ENCODE measurements around the gene NRP2.
A peak's percentile ranks its signal among the peaks of the same experiment; 100 is the strongest.

The NRP2 gene

DNA sequence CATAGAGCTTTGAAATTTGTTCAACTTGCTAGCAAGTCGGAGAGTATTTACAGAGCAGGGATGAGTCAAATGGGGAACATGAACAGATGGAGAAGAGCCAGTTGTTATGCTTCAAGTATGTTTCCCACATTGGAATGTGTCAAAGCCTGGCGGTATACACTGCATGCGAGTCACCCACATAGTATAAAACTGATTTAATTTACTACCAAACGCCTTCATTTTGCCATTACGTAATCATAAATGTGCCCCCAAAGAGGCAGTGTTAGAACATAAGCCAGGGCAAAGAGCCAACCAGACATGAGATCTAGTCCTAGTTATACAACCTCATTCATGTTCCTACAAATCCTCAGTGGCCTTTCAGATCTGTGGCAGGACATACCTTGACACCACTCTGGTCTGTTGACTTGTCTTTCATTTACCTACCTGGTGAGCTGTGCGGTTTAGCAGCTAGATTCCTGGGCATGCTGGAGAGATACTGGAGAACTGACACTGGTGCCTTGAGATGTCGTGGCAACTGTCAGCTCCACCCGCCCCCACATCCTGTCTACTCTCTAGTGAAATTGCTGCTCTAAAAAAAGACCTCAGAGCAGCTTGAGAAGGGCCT is 21.7 kb upstream of the NRP2 start:
- DNase-seq (ENCODE audit: low read depth) = no peak

DNA sequence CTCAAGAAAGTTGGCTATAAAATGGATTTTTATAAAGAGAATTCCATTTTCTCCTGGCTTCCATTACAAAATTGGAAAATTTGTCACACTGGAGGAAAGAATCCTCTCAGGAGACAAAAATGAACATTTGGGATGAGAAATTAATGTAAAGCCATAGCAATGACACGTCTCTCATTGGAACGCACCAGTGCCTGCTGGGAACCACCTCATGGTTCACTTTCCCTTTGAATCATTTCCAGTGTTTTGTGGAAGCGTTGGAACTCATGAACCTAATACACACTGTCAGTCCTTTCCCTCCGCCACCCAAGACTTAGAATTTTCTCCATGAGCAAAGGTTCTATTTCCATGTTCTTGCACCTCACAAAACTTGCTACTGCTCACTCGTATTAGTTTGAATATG is 21.0 kb upstream of the NRP2 start:
- DNase-seq (ENCODE audit: low read depth) = no peak

DNA sequence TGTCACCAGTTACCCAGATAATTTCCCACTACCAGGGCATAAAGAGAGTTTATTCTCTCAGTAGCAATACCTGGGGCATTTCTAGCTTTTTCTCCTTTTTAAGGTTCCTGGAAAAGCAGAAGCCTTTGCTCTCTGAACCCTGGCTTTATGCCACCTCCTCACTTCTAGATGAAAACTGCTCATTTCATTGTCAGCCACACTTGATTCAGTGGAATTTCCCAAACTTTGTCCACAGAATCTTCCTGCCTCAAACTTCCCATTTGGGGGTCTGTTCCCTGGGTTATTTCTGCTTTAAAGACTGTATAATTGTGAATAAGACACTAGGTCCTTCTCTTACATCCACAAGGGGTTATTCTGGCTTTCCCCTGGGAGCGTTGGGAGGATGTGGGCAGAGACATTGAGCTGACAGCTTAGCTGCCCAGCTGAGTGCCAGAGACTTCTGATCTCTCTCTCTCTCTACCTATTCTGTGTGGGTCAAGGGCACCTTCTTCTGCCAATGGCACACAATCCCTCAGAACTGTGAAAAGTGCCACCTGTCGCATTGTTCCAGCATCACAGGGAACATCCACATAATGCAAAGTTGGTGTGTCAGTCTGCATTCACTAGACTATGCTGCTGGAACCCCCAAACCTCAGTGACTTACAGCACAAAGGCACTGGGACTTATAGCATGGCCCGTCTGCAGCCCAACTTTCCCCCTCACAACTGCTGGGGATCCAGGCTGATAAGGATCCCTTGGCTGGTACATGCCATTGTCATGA is 19.9 kb upstream of the NRP2 start:
- no peak for DNase-seq (ENCODE audit: low read depth)

- DNase-seq (ENCODE audit: low read depth) = no peak
These were observed 16.5 kb upstream of the NRP2 start for GRCh38 chr2:205665791-205666190.

GRCh38 chr2:205670292-205670691 is 12.0 kb upstream of the NRP2 start:
- no peak for DNase-seq (ENCODE audit: low read depth)

DNA sequence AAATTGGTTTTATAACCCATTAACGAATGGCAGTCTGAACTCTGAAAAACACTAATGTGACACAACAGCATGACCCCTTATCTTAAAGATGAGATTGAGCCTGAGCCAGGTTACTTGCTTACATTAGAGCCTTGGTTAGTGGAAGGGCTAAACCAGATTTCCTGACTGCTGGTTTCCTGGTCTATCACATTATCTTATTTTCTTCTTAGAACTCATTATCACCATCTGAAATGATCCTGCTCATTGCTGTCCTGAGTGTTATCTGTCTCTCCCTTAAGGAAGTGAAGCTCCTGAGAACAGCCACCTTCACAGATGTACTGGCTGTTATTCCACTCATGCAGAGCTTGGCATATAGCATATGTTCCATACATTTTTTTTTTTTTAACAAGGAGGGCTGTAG is 9.0 kb upstream of the NRP2 start:
- DNase-seq (ENCODE audit: low read depth) = no peak

GRCh38 chr2:205675861-205676516 is 6.3 kb upstream of the NRP2 start:
- no peak for DNase-seq (ENCODE audit: low read depth)

- no peak for DNase-seq (ENCODE audit: low read depth)
These were observed 3.7 kb upstream of the NRP2 start for GRCh38 chr2:205678541-205679142.

- DNase-seq (ENCODE audit: low read depth) = no peak
These were observed 2.8 kb upstream of the NRP2 start for GRCh38 chr2:205679410-205680009.

DNA sequence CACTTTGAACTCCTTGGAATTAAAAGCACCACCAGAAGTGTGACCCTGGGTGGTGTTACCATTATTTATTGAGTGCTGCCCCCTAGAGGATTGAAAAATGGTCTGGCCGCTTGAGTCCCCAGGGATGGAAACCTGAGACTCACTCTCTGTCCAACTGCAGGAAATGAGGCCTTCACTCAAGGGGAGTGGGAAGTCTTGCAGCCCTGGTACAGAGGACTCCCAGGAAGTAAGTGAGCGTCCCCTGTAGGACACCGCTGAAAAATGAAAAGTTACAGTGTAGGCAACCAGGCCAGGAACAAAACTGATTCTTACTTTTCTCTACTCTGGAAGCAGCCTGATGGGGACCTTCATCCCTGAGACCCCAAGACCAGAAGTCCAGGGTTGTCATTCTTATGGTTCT is 2.2 kb upstream of the NRP2 start:
- DNase-seq (ENCODE audit: low read depth) = peak; percentile 5

- no peak for DNase-seq (ENCODE audit: low read depth)
These were observed 1.4 kb upstream of the NRP2 start for GRCh38 chr2:205680903-205681302.

DNA sequence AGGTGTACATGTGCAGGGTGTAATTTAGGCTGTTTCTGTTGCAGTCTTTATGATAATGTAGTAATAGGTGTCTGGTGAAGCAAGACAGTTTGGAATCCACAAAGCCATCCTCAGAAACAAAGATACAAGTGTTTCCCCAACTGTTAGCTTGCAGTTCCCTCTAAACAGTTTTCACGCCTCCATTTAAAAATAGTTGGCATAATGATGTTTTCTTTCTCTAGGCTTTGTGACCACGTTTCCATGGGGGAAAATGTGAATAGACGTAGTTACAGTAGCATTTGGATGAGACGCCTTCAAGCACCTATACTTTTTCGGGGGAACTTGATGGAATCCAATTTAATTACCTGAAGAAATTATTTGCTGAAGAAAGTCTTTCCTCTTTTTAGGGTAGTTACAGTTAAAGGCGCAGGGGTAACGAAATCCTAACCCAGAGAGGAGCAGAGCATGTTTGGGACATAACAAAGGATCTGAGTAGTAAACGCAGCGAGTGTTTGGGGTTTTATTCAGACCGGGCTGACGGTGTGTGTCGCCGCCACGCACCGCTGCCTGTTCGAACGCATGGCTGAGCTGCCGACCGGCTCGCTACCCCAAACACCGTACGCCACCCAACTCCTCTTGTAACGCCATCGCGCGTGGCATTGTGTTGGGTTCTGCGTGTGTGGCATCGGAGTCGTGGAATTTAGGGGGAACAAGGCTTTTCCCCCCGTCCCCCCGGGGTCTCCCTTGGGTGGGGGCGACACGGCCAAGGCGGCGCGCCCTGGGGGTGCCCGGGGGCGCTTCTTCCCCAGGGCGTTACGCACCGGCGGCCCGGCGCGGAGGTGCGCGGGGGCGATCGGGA is 681 bp upstream of the NRP2 start:
- no peak for DNase-seq (ENCODE audit: low read depth)

- no peak for DNase-seq (ENCODE audit: low read depth)
These were observed 735 bp downstream of the NRP2 start for GRCh38 chr2:205682971-205683501.

DNA sequence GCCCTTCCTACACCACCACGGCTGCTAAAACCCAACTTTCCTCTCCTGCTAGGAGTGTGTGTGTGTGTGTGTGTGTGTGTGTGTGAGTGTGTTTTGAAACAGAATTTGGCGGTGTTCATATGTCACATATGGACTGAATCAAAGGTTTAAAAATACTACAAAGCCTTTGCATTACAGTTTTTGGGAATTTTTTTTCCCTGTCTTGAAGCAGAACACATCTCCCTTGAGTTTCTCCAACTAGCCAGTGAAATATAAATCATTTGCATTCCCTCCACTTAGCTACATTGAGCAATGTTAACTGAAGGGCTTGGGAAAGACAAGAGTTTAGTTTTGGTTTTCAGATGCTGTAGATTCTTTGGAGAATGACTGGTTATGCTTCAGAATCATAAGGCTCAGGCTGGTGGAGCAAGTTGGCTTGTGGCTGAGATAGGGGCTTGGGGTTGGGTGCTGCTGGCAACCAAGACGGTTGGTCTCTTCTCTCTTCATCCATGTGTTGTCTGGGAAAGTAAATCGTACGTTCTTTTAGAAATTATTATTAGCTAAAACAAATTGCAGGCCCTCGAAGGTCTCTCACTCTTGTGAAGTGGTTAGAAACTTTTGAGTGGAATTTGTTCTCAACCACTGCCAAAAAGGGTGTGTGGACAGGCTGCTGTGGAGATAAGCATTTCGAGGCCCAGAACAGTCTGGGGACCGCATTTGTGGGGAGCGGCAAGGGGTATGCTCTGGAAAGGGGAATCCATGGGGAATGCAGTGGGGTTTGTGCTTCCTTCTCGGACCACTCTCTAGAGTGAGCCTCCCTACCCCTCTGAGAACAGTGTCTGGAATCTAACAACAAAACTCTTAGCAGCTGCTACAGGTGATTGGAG is 1.4 kb downstream of the NRP2 start:
- DNase-seq (ENCODE audit: low read depth) = no peak

- no peak for DNase-seq (ENCODE audit: low read depth)
These were observed 2.6 kb downstream of the NRP2 start for GRCh38 chr2:205684871-205685313.

GRCh38 chr2:205685314-205686055 is 3.2 kb downstream of the NRP2 start:
- DNase-seq (ENCODE audit: low read depth) = no peak

DNA sequence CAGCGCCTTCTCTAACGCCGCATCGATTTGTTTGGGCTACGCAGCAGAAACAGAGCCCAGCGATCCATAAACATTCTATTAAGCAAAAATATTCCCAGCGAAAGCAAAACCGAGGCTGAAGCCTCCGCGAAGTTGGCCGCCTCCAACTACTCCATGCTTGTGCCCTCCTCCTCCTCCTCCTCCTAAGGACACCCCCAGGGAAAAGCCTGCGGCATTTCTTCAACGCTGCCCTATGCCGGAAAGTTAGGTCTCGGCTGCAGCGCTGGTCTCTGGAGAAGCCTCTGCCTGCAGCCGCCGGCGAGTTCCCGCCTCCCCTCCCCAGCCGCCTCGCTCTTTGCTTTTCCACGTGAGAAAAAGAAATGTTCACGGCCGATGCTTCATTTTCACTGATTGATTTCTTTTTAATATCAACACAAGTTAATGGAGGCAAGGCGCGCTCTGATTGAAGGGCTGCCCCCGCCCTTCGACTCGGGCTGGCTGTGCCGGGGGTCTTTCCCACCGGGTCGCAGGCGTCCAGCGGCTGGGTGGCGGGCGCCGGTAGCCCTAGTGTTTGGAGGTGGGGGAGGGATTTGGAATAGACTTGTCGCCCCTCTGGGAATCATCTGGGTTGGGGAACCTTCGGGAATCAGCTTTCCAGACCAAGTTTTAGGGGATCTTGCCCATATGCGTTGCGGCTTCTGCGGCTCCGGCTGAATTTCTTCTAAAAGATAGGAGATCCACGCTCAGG is 3.9 kb downstream of the NRP2 start:
- DNase-seq (ENCODE audit: low read depth) = no peak

GRCh38 chr2:205686783-205687640 is 4.7 kb downstream of the NRP2 start:
- DNase-seq (ENCODE audit: low read depth) = no peak
